Subcutaneous abdominal adipose tissue (tissue), 5 donors: ENCODE data around the gene CRTC1.
"Not testable (repeated sequence)": the region's sequence is repeated elsewhere in the genome, so short reads cannot be mapped to it uniquely, and the experiment has no call there.

Experiments used
- H3K27ac ChIP-seq: one replicate; pipeline ENCODE4 v1.7.0; 2013; ENCODE audit warnings: low read depth, mild to moderate bottlenecking, inconsistent platforms, low read length, moderate library complexity
- H3K27me3 ChIP-seq, 5 donors: one replicate each; pipeline ENCODE4 v1.7.0; 2013; ENCODE audit warnings: low read length in 5 of 5, inconsistent platforms in 1 of 5; ENCODE audit not compliant: control insufficient read depth in 5 of 5, insufficient read depth in 4 of 5
- H3K36me3 ChIP-seq, 5 donors: one replicate each; pipeline ENCODE4 v1.7.0; 2013; ENCODE audit warnings: low read length in 5 of 5; ENCODE audit not compliant: control insufficient read depth in 5 of 5, insufficient read depth in 5 of 5
- H3K4me1 ChIP-seq, 5 donors: one replicate each; pipeline ENCODE4 v1.7.0; 2013; ENCODE audit warnings: low read length in 5 of 5, mild to moderate bottlenecking in 3 of 5, moderate library complexity in 1 of 5; ENCODE audit not compliant: control insufficient read depth in 5 of 5, insufficient read depth in 5 of 5
- H3K4me3 ChIP-seq, 5 donors: one replicate each; pipeline ENCODE4 v1.7.0; 2013; ENCODE audit warnings: low read length in 5 of 5, low read depth in 1 of 5
- H3K9ac ChIP-seq, 5 donors: one replicate each; pipeline ENCODE4 v1.7.0; 2013; ENCODE audit warnings: low read length in 5 of 5, mild to moderate bottlenecking in 4 of 5, moderate library complexity in 3 of 5
- H3K9me3 ChIP-seq, 5 donors: one replicate each; pipeline ENCODE4 v1.7.0; 2013; ENCODE audit warnings: low read length in 5 of 5; ENCODE audit not compliant: control insufficient read depth in 5 of 5
- donor health status: healthy.
- donor health status: healthy.
- donor health status: healthy.
- donor health status: healthy.
- donor health status: healthy.

Gene CRTC1

GRCh38 chr19:18809149-18809868, 125.8 kb downstream of the CRTC1 start:
- peaks cover 0 to 28% (median 19%) of the 10 kb centered on the region in 5 donors for H3K4me1 ChIP-seq
- H3K36me3 ChIP-seq, result no peaks in the 10 kb centered on the region
- H3K27ac ChIP-seq, result no peak overlapping the region
- H3K4me3 ChIP-seq, result peak overlapping the region in 4 of 5 donors; percentile 11 to 55 (median 37)
- no peaks in the 10 kb centered on the region for H3K27me3 ChIP-seq
- peak overlapping the region in 1 of 5 donors; percentile 41 for H3K9ac ChIP-seq
- H3K9me3 ChIP-seq, result no peaks in the 10 kb centered on the region

- H3K9me3 ChIP-seq, H3K4me3 ChIP-seq, H3K27me3 ChIP-seq, H3K27ac ChIP-seq, H3K9ac ChIP-seq, H3K36me3 ChIP-seq: not testable (repeated sequence)
- peaks cover 0 to 29% (median 19%) of the 10 kb centered on the region in 5 donors for H3K4me1 ChIP-seq
These were observed 128.2 kb downstream of the CRTC1 start for GRCh38 chr19:18811638-18812037.

DNA sequence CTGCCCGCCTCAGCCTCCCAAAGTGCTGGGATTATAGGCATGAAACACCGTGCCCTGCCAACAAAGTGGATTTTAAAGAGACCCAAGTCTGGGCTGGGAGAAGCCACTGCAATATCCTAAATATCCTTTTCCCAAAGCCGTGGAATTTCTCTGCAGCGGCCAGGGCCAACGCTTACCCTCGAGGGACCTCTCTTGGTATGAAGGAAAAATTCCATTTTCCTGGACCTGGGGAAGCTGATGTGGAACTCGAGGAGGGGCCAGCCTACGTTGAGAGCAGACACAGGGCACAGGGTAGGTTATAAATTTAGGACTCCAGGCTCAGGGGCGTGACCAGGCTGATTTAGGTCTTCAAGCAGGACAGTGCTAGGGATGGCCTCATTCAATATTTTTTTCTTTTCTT, 130.6 kb downstream of the CRTC1 start:
- no peaks in the 10 kb centered on the region for H3K9me3 ChIP-seq
- no peaks in the 10 kb centered on the region for H3K36me3 ChIP-seq
- H3K9ac ChIP-seq, result no peak overlapping the region
- H3K27ac ChIP-seq, result no peak overlapping the region
- no peaks in the 10 kb centered on the region for H3K27me3 ChIP-seq
- H3K4me3 ChIP-seq, result no peak overlapping the region
- H3K4me1 ChIP-seq, result peaks cover 0 to 17% (median 14%) of the 10 kb centered on the region in 5 donors

DNA sequence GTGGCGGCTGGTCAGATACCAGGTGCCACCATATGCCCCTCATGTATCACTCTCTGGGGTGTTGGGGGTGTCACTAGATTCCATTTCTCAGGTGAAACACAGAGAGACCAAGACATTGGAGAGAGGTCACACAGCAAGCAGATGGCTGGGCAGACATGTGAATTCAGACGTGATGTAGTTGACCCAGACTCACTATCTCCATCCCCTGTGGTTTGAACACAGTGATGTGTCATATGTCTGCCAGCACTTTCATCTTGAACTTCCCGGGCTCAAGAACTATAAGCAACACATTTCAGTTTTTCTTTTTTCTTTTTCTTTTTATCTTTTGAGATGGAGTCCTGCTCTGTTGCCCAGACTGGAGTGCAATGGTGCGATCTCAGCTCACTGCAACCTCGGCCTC, 132.2 kb downstream of the CRTC1 start:
- Histone ChIP-seq H3K27ac (no peak overlapping the region), H3K9me3 (no peaks in the 10 kb centered on the region), H3K9ac (no peak overlapping the region), H3K36me3 (no peaks in the 10 kb centered on the region), H3K4me3 (no peak overlapping the region), H3K27me3 (no peaks in the 10 kb centered on the region), H3K4me1 (peaks cover 0 to 10% (median 6%) of the 10 kb centered on the region in 5 donors)

GRCh38 chr19:18816645-18817044, 133.2 kb downstream of the CRTC1 start:
- H3K27me3 ChIP-seq, H3K4me3 ChIP-seq, H3K9ac ChIP-seq, H3K4me1 ChIP-seq, H3K36me3 ChIP-seq, H3K9me3 ChIP-seq, H3K27ac ChIP-seq: not testable (repeated sequence)

- Histone ChIP-seq H3K27me3 (no peaks in the 10 kb centered on the region), H3K36me3 (no peaks in the 10 kb centered on the region), H3K9me3 (no peaks in the 10 kb centered on the region), H3K4me1 (peaks cover 0 to 10% (median 6%) of the 10 kb centered on the region in 5 donors), H3K9ac (no peak overlapping the region), H3K27ac (no peak overlapping the region), H3K4me3 (no peak overlapping the region)
These were observed 134.1 kb downstream of the CRTC1 start for GRCh38 chr19:18817574-18817973.

GRCh38 chr19:18828786-18829185, 145.3 kb downstream of the CRTC1 start:
- Histone ChIP-seq H3K4me1 (peaks cover 2 to 19% (median 17%) of the 10 kb centered on the region in 5 donors), H3K36me3 (no peaks in the 10 kb centered on the region), H3K9ac (peak overlapping the region in 1 of 5 donors; percentile 14), H3K9me3 (peaks cover 0 to 11% (median 8%) of the 10 kb centered on the region in 5 donors), H3K27ac (no peak overlapping the region), H3K4me3 (no peak overlapping the region), H3K27me3 (no peaks in the 10 kb centered on the region)

DNA sequence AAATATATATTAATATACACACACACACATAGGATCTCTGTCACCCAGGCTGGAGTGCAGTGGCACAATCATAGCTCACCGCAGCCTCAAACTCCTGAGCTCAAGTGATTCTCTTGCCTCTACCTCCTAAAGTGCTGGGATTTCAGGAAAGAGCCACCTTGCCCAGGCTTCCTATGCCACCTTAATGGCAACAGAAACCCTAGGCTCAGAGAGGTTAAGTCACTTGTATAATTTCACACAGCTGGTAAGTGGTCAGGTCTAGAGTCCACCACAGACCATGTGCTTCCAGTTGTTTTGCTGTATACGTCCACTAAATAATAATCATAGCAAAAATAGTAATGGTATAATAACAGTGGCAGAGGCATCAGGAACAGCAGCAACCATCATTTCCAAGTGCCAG, 147.0 kb downstream of the CRTC1 start:
- H3K27me3 ChIP-seq, result no peaks in the 10 kb centered on the region
- peaks cover 5 to 34% (median 31%) of the 10 kb centered on the region in 5 donors for H3K4me1 ChIP-seq
- peaks cover 0 to 11% (median 8%) of the 10 kb centered on the region in 5 donors for H3K9me3 ChIP-seq
- peaks cover 0 to 2% (median 0%) of the 10 kb centered on the region in 5 donors for H3K36me3 ChIP-seq
- no peak overlapping the region for H3K9ac ChIP-seq
- no peak overlapping the region for H3K27ac ChIP-seq
- H3K4me3 ChIP-seq, result no peak overlapping the region

DNA sequence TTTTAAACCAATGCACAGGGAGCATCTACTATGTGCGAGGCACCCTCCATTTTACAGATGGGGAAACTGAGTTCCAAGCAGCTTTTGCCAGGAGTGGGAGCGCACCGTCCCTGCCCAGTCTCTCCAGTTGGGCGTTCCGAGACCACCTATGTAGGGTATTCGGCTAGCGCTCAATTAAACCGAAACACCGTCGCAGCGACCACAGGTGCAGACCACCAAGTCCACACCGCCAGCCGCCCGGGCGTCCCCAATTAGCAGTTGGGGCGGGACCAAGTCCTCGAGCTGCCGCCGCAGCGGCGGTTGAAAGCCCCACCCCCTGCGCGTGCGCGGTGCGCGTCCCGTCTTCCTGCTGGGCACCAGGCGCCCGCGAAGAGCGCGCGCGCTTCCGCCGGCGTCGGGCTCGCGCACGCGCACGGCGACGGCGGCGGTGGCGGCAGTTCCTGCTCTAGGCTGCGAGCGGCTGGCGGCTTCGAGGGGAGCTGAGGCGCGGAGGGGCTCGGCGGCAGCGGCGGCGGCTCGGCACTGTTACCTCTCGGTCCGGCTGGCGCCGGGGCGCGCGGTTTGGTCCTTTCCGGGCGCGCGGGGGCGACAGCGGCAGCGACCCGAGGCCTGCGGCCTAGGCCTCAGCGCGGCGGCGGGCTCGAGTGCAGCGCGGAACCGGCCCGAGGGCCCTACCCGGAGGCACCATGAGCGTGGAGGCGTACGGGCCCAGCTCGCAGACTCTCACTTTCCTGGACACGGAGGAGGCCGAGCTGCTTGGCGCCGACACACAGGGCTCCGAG, 148.2 kb downstream of the CRTC1 start, which contains the start of gene UPF1:
Gene UPF1, plus strand, starts transcription at position 436 of the 782 bp plus-strand sequence. Its CDS starts 251 bp downstream, at position 687.
- H3K4me3 ChIP-seq, result peak within 1 kb of the TSS; percentile 81 to 89 (median 84)

More for the DNA sequence above, 148.2 kb downstream of the CRTC1 start, which contains the start of gene UPF1:
- Histone ChIP-seq H3K9me3 (peaks cover 0 to 11% (median 5%) of the 10 kb centered on the region in 5 donors), H3K27me3 (no peaks in the 10 kb centered on the region), H3K4me1 (peaks cover 7 to 46% (median 40%) of the 10 kb centered on the region in 5 donors), H3K27ac (peak within 1 kb of the TSS; percentile 84), H3K9ac (peak within 1 kb of the TSS; percentile 75 to 99 (median 94)), H3K36me3 (peaks cover 0 to 4% (median 3%) of the 10 kb centered on the region in 5 donors)
